CD1c-positive myeloid dendritic cell (primary cell): ENCODE data around the gene ISL1.

Experiments used
- DNase-seq: peaks from one replicate; pipeline ENCODE4 v3.0.0-alpha.2; 2016; ENCODE audit errors: extremely low spot score

The ISL1 gene

DNA sequence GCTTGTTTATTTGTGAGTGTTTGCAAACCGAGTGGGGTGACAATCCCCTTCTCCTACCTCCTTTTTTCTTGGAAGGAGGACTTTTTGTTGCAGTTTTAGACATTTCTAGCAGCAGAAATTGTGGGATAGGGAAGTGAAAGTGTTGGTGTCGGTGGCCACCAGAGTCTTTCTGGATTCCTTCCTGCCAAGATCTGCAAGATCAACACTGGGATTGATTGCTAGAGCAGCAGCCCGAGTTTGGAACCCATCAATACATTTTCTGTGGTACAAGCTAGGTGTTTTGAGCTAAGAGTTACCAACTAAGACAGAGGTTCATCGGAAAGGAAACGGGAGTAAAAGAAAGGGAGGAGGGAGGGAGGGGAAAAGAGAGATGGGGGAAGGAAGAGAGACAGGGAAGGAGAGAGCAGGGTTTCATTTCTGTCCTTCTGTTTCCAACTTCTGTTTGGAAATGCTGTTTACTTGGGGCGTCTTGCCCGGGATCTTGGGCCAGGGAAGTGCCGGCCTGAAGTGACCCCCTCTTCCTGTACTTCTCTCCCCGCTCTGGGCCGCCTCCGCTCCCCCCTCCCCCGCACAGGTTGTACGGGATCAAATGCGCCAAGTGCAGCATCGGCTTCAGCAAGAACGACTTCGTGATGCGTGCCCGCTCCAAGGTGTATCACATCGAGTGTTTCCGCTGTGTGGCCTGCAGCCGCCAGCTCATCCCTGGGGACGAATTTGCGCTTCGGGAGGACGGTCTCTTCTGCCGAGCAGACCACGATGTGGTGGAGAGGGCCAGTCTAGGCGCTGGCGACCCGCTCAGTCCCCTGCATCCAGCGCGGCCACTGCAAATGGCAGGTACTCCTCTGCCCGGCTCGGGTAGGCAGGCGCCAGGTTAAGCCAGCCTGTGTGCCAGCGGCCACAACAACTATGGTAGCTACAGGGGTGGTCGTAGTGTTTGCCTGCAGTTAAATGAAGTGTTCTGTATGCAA is 4.0 kb downstream of the ISL1 start:
- no peak for DNase-seq

DNA sequence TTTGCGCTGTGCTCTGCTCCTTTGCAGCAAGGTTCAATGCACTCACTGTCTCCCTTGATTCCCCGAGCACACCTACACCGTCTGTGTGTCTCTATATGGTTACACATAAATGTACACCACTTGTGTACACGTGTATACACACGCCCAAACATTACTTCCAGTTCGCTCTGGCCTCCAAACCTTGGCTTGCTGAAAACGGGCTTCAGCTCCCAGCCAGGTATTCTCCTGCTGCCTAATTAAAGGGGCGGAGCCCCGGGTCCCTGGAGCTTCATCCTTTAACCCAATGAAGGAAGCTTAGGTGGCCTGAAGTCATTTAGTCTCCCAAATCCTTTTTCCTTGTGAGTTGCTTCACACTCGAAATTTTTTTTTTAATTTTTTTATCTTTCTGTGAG is 4.6 kb downstream of the ISL1 start:
- DNase-seq, result no peak

GRCh38 chr5:51388488-51389287 is 5.4 kb downstream of the ISL1 start:
- no peak for DNase-seq

DNA sequence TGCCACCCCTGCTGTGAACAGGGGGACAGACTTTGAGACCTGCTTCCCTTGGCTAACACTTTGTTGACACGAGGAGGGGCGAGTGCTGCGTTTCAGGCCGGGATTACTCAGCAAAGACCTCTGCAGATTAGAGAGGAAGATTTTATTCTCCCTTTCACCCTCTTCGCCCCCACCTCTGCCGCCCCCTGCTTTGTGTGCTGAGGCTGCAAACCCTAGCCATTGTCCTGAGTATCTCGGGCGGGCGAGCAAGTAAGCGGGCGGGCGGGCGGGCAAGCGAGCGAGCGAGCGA is 6.0 kb downstream of the ISL1 start:
- no peak for DNase-seq

GRCh38 chr5:51389577-51390463 is 6.6 kb downstream of the ISL1 start:
- no peak for DNase-seq

GRCh38 chr5:51391175-51391574 is 7.9 kb downstream of the ISL1 start:
- DNase-seq, result no peak

DNA sequence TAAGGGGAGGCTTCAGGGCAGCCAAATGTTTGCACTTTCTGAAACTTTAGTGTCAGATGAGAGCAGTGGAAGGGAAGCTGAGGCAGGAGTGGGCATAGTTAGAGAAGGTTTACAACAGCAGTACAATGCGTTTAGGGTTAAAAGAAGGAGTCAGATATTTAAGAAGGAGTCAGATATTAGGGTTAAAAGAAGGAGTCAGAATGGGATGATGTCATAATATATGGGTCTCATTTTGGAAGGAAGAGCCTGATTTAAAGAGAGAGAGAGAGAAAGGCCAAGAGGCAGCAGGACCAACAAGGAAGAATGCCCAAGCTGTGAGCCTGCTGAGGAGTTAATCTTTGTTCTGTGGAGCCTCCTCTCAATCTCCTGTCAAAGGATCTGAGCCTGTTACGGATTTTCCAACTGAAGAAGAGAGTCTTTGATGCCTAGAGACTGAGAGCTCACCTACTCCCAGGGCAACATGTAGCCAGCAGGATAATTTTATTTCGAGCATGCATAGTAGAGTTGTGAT is 9.5 kb downstream of the ISL1 start:
- no peak for DNase-seq

- DNase-seq, result no peak
Measured at GRCh38 chr5:51394609-51395008, 11.4 kb downstream of the ISL1 start.

DNA sequence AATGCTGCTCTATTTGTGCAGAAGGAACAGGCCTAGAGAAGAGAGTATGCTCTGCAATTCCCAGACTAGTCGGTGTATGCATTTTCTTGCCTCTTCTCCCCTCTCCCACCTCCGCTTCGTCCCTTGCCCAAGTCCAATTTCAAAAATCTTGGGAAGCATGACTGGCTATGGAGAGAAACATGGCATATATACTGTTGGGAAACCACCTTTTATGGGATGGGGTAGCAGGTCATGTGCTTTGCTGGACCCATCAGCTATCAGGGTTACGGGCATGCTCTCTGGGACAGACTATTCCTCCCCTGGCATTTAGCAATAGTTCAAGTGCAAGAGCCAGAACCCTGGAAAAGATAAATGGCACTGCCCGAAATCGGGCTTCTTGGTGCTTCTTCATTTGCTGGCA is 12.0 kb downstream of the ISL1 start:
- no peak for DNase-seq

DNA sequence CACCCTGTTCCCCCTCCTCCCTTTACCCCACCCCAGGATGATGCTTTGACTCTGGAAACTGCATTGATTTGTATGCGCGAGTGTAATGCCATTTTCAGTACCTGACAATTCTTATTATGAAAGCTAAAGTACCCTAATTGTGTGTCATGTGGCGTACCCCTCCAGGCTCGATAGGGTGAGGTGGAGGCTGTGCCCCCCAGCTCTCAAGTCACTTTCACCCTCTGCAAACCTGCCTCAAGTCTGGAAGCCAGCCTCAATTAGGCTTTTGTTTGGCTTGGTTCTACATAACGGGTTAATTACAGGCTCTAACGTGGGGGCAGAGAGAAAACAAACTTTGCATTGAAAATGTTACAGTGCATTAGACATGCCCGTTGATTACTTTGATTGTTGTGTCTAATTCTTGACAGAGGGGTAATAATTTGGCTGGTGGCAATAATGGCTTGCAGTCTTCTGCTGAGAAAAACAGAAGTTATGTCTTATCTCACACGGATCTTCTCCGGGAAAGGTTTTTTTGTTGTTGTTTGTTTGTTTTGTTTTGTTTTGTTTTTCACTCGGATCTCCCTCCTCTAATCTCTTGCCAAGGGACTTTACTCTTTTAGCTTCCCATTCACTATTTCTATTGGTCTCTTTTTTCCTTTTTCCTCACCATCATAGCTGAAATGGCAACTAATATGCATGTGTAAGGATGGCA is 12.6 kb downstream of the ISL1 start:
- DNase-seq, result no peak

- no peak for DNase-seq
Measured at GRCh38 chr5:51396797-51397196, 13.5 kb downstream of the ISL1 start.

- no peak for DNase-seq
Measured at GRCh38 chr5:51397996-51398395, 14.7 kb downstream of the ISL1 start.

DNA sequence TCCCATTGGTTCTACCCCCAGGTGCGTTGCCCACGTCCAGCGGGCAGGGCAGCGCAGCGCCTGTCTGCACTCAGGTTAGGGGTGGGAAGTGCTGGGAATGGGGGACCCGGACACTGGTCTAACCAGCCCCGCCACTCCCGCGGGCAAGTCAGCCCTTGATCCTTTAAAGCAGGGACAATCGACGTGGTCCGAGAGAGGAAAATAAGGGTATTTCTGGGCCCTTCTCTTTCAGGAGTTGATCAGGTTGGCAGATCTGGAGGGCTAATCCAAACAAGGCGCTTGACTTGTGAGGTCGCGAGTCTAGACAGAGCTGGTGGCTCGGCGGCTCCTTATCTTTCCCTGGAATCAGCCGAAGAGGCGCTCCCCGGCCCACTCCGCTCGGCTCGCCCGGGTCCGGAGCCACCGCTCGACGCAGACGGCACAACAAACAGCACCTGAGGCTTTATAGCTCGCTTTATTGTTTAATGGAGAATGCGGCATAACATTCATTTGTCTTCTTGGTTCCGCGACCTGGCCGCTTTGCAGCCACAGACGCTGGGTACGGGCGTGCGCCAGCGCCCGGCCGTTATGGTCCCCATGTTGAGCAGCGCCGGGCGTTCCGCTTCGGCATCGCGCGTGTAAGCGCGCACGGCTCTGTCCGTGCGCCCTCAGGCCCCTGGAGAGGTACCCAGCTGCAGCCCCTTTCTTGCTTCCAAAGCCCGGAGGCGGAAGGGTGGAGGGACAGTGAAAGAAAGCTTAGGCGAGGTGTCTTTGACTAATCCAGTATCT is 15.8 kb downstream of the ISL1 start:
- DNase-seq, result no peak

DNA sequence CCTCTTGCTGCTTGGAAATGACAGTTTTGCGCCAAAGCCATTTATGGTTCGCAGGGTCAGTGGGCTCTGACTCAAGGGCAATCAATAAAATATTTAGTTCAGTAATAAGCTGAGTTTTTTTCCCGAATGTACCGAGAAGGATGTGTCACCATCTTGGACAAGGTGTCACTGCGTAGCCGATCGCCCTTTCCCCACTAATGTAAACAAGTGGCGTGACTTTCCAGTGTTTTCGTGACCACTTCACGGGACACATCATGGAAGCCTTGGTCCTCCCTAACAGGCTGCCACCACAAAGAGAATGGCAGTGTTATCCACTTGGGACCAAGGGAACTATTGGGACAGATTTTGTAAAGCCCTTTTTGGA is 16.4 kb downstream of the ISL1 start:
- no peak for DNase-seq

DNA sequence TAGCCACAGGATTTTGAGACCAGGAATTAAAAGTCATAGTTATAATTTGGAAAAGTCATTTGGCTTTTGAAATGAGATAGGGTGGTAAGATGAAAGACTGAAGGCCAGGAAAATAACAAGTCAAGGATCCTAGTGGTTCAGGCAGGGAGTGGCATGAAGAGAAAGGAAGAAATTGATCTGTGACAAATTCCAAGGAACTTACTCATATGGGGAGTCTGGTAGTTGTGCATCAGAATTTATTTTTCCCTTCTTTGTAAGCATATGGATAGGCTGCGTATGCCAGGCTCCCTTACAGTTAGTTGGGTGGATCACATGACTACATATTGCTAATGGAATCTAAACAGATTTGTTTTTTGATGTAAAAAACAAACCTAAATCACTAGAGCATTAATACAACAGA is 21.0 kb downstream of the ISL1 start:
- no peak for DNase-seq

DNA sequence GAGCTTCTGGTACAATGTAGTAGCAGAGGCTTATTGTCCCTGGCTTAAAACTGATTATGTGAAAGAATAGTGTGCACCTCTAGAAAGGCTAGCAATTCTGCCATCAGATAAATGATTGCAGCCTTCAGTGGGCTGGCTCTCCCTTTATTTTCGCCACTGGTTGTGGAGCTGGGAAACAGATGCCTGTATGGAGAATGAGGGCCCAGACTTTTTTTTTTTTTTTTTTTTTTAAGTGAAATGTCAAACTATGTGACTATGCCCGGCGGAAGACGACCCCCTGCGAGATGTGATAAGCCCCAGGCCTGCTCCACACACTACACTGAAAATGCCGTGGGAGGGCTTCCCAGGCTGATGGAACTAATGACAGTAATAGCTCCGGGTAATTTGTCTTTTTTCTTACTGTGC is 28.7 kb downstream of the ISL1 start:
- DNase-seq, result no peak

- no peak for DNase-seq
Measured at GRCh38 chr5:51414516-51414915, 31.3 kb downstream of the ISL1 start.

DNA sequence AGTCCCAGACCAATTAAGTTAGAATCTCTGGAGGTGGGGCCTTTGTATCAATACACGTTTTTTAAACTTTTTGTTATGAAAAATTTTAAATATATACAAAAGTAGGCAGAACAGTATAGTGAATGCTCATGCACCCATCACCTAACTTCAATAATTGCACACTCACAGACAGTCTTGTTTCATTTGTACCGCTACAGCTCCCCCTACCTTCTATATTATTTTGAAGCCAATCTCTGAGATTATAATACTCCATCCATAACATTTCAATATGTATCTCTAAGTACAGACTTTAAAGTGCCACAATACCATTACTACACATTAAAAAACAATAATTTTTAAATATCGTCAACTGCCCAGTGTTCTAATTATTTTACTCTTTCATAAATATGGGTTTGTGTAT is 32.9 kb downstream of the ISL1 start:
- no peak for DNase-seq

- no peak for DNase-seq
Measured at GRCh38 chr5:51433052-51433710, 49.9 kb downstream of the ISL1 start.

GRCh38 chr5:51439232-51439631 is 56.0 kb downstream of the ISL1 start:
- DNase-seq, result no peak
